NCI-H1930 (cell line): ENCODE measurements around the gene MRPL4.
"Not testable (repeated sequence)": the region's sequence is repeated elsewhere in the genome, so short reads cannot be mapped to it uniquely, and the experiment has no call there.

Experiments
- DNase-seq, 2 experiments: peaks; one replicate each; lab custom pipeline; 2025; lab: John Stamatoyannopoulos, UW

MRPL4 gene

DNA sequence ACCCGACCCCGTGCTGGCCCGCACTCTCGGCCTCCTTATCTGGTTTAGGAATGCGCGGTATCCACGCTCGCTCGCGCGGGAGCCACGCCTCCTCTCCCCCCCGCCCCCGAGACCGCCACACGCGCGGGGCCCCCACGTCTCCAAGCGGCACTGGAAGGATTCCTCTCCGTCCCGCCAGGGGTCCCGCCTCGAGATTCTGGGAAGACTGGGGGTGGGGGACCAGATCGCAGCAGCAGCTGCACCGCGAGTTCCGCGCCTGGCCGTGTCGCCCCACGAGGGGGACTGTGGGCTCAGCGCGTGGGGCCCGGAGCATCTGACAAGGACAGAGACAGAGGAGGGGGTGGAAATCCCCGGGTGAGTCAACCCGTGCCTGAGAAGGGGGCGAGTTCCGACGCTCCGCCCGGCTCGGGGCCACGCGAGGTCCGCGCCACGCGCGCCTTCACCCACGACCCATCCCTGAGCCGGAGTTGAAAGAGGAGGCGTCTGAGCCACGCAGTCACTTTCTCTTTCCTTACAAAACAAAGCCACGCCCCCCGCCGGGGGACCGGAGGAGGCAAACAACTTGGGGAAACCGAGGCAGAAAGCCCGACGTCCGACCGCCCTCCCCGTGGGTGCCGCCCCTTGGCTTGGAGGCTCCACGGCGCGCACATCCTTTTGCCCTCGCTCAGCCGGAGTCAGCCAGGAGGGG is 21.7 kb upstream of the MRPL4 start:
- peak in 1 of 2 experiments; percentile 38 for DNase-seq

DNA sequence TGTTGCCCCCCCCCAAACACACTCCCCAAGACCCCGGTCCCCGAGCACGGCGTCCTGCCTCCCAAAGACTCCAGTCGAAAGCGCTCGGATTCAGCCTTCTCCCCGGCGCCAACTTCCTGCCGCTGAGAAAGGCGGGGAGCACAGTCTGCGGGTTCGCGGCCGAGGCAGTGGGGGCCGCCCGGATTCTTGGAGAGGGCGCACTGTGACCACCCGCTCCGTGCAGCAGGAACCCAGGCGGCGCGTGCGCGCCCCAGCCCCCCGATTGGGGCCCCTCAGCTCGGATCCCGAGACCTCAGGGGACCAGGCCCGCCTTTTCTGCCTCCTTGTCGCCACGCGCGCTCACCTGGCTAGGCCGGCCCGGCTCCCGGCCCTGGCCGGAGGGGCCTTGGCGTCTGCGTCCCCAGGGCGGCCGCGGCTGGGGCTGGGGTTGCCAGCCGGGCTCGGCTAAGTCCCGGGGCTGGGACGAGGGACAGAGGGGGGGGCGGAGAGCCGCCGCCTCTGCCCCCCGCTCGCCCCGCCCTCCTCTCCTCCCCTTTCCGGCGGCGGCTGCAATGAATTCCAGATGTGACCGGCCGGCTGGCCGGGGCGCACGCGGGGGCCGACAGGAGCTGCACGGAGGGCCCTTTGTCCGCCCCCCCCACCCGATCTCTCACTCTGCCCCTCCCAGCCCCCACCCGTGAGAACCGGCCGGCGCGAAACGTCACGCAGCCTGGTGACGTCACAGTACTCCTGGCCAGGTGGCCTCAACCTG is 21.0 kb upstream of the MRPL4 start, which contains the start of gene S1PR2:
TSS of gene S1PR2 (minus strand) at position 471 of the 751 bp plus-strand sequence. CDS start 6,426 bp downstream, outside the sequence.
- peak; percentile 58 to 63 for DNase-seq

- no peak for DNase-seq
Observed at GRCh38 chr19:10231612-10232228, 20.3 kb upstream of the MRPL4 start.

DNA sequence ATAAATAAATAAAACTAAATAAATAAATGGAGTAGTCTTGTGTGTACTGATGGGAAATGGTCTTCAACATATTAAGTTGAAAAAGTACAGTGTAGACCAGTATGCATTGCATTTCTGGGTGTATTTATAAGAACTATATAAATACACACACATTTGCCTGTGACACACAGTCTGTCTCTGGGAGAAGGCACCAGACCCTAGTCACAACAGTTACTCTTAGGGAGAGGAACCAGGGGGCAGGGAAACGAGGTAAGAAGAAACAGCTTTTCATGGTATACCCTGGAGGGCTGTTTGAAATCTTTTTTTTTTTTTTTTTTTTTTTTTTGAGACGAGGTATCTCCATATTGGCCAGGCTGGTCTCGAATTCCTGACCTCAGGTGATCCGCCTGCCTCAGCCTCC is 18.1 kb upstream of the MRPL4 start:
- DNase-seq: no peak

DNA sequence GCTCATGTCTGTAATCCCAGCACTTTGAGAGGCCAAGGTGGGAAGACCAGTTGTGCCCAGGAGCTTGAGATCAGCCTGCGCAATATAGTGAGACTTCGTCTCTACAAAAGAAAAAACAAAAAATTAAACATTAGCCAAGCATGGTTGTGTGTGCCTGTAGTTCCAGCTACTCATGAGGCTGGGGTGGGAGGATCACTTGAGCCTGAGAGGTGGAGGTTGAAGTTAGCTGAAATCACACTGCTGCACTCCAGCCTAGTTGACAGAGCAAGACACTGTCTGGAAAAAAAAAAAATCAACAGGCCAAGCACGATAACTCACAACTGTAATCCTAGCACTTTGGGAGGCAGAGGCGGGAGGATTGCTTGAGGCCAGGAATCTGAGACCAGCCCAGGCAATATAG is 17.0 kb upstream of the MRPL4 start:
- DNase-seq: no peak

- DNase-seq: not testable (repeated sequence)
Observed at GRCh38 chr19:10235409-10235808, 16.6 kb upstream of the MRPL4 start.

- DNase-seq: no peak
Observed at GRCh38 chr19:10237702-10238101, 14.3 kb upstream of the MRPL4 start.

- DNase-seq: peak; percentile 66 to 76
Observed at GRCh38 chr19:10238172-10238783, 13.7 kb upstream of the MRPL4 start.

GRCh38 chr19:10241826-10242449 is 10.1 kb upstream of the MRPL4 start:
- not testable (repeated sequence) for DNase-seq

DNA sequence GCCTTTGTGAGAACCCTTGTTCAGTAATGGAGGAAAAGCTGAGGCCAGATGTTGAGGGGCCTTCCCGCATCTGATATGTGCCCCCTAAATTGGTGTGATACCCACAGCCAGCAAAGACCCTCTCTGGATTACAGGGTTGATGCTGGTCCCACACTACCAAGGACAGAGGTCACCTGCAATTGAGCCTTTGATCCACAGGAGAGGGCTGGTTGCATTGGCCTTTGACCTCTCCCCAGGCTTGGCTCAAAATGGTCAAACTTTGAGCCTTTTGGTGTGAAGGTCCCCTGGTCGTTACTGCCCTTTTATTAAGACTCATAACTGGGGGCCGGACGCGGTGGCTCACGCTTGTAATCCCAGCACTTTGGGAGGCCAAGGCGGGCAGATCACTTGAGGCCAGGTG is 8.4 kb upstream of the MRPL4 start:
- DNase-seq: no peak

DNA sequence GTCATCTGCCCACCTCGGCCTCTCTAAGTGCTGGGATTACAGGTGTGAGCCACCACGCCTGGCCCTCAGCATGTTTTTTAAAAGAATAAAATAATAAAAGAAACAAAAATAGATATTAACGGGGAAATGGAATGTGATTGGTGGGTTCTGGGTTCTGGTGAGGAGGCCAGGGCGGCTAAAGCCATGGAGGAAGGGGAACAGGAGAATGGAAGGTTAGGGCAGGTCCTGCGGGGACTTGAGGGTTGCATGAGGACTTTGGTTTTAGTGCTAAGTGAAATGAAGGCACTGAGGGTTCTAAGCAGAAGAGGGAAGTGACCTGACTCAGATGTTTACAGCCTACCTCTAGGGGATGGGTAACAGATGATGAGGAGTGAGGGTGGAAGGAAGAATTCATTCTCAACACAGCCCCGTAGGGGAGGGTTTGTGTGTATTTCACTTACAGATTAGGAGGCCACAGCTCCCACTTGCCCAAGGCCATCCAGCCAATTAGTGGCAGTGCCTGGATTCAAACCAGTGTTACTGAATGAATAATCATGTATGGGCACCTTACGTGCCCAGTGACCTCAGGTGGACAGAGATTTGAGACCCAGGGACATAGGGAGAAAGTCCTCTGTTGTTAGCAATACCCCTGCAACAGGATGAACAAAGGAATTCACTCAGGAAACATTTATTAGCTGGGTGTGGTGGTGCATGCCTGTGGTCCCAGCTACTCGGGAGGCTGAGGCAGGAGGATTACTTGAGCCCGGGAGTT is 6.7 kb upstream of the MRPL4 start:
- DNase-seq: no peak

DNA sequence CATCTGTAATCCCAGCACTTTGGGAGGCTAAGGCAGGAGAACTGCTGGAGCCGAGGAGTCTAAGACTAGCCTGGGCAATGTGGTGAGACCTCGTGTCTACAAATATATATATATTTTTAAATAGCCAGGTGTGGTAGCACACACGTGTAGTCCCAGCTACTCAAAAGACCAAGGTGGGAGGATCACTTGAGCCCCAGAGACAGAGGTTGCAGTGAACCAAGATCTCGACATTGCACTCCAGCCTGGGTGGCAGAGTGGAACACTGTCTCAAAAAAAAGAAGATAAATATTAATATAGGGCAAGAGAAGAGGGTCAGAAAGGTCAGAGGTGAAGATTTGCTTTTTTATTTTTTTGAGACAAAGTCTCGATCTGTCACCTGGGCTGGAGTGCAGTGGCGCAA is 5.5 kb upstream of the MRPL4 start:
- no peak for DNase-seq

DNA sequence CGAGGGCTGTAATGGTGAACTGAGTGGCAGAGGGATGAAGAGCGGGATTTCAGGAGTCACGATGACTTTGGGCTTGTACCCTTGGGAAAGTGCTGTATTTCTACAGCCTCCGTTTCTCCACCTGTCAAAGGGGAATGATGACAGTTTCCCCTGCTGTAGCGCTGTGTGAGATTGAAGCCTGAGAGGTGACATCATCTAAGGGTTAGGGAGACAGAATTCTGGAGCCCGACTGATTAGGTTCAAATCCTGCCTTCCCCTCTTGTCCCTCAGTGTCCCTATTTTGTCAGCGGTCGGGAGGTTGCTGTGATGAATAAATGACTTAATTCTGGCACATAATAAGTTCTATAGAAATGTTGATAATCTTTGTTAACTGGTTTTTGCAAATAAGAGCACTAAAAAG is 693 bp downstream of the MRPL4 start:
- DNase-seq: no peak

GRCh38 chr19:10254244-10254643 is 2.2 kb downstream of the MRPL4 start:
- DNase-seq: no peak

DNA sequence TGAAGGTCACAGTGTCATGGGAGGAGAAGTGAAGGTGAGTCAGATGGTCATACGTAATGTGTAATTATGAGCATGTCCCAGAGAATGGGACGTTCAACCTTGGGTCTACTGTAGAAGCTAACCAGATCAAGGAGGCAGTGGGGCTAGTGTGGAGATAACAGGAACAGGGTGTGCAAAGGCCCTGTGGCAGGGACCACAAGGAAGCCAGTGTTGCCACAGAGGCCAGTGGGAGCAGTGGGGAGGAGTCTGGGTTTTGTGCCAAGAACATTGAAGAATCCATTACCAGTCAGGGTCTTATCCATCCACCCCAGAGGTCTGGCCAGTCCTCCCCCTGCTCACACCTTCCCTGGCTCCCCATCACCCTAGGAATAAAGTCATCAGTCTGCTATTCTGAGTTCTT is 3.3 kb downstream of the MRPL4 start:
- DNase-seq: no peak

DNA sequence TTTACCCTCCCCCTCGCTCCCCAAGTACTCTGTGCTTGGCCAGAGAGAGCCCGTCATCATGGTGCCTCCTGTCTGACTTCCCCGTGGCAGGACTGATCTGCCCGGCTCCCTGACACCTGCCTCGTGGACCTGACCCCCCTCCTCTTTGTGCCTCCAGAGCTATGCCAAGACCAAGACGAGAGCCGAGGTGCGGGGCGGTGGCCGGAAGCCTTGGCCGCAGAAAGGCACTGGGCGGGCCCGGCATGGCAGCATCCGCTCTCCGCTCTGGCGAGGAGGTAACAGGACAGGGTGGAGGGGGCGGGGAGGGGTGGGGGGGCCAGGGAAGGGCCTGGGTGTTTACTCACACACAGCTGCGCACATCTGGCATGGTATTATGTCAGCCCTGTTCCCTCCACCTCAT is 4.5 kb downstream of the MRPL4 start:
- no peak for DNase-seq

- no peak for DNase-seq
Observed at GRCh38 chr19:10256970-10257615, 5.1 kb downstream of the MRPL4 start.

GRCh38 chr19:10258080-10258710 is 6.2 kb downstream of the MRPL4 start:
- DNase-seq: no peak

DNA sequence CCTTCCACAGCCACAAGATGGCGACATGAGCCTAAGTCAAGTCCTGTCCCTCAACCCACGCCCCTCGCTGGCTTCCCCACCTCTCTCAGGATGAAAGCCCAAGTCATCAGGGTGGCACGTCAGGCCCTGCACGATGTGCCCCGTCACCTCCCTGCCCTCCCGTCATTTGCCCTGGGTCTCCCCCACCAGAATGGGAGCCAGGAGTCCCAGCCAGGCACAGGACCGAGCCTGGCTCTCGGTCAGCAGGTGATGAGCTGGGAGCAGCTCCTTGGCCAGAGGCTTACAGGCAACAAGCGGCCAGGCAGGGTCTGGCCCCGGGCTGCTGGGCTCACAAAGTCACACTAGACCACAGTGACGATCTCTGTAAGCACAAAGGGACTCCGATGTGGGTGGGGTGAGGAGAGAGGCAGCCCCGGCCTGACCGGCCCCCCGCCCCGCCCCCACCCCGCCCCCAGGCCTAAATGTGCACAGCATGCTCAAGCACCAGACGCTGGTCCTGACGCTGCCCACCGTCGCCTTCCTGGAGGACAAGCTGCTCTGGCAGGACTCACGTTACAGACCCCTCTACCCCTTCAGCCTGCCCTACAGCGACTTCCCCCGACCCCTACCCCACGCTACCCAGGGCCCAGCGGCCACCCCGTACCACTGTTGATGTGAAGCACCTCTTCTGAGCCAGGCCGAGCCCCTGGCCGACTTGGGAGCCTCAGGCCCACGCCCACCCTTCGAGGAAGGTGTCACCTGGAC is 7.3 kb downstream of the MRPL4 start:
- peak; percentile 53 to 56 for DNase-seq

GRCh38 chr19:10260141-10260584 is 8.1 kb downstream of the MRPL4 start:
- DNase-seq: no peak
